IMR-90 (cell line): ENCODE measurements around the gene TGFBI.

Experiments used
- POLR2A ChIP-seq: IDR thresholded peaks from 2 replicates; pipeline ENCODE4 v1.6.1; 2012; ENCODE audit warnings: mild to moderate bottlenecking, low read depth, low read length
- RAD21 ChIP-seq: IDR thresholded peaks from 2 replicates; pipeline ENCODE4 v1.6.1; 2012; ENCODE audit warnings: low read length, improper control_type of control experiment
- SMC3 ChIP-seq: fragments of 150-350 bp; IDR thresholded peaks from 2 replicates; pipeline ENCODE4 v1.6.1; 2016; ENCODE audit warnings: low read depth, mild to moderate bottlenecking, antibody characterized with exemption, low read length, moderate library complexity
- TF ChIP-seq, protein P1 (sequence below): conservative IDR thresholded peaks from 2 replicates; pipeline ENCODE4 v1.5.1; 2012; ENCODE audit warnings: mild to moderate bottlenecking, low read depth, low read length, improper control_type of control experiment

DNA sequence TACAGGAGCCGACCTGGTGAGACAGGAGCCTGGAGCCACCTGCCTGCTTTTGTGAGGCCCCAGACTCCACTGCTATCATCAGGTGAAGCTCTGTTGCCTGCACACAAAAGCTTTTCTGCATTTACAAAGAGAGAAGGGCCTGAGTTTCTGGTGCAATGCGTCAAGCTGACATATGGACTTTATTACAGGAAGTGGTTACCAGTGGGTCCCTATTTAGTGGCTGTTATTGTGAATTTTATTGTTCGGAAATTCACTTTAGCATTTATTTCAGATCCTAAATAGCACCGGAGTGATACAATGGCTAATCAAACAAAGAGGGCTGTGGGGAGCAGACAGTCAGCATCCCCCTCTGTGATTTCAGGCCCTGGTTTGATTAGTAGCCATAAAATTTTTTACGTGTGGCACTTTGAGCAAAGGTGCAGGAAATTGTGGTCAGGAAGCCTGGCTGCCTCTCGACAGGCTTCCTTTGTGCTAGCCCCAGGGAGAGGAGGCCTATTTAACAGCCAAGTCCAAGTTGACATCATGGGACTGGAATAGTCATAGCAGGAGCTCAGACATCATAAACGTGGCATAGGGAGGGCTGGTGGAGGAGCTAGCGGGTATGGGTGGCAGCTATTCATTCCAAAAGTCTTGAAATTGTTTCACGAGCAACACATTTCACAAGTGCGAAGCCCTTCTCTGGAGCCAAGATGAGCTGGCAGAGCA, 8.4 kb downstream of the TGFBI start:
- TF ChIP-seq SMC3 (no peak), RAD21 (no peak), POLR2A (0 out of 2 replicates have a peak, but pooled peaks have one; percentile 33)
- TF ChIP-seq, protein P1, sequence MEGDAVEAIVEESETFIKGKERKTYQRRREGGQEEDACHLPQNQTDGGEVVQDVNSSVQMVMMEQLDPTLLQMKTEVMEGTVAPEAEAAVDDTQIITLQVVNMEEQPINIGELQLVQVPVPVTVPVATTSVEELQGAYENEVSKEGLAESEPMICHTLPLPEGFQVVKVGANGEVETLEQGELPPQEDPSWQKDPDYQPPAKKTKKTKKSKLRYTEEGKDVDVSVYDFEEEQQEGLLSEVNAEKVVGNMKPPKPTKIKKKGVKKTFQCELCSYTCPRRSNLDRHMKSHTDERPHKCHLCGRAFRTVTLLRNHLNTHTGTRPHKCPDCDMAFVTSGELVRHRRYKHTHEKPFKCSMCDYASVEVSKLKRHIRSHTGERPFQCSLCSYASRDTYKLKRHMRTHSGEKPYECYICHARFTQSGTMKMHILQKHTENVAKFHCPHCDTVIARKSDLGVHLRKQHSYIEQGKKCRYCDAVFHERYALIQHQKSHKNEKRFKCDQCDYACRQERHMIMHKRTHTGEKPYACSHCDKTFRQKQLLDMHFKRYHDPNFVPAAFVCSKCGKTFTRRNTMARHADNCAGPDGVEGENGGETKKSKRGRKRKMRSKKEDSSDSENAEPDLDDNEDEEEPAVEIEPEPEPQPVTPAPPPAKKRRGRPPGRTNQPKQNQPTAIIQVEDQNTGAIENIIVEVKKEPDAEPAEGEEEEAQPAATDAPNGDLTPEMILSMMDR, result no peak
